Right lobe of liver (tissue), 6 donors: ENCODE measurements around the gene SULT2B1. TPM values are rescaled to one million over a fixed set of nuclear protein-coding genes. Genes with fewer than 3 reads are reported as not detected.
A peak's percentile ranks its signal among the peaks of the same experiment; 100 is the strongest.

ENCODE experiments used
- ATAC-seq, 4 donors: fragments of 200-7000 bp; cut with Tn5 transposase; one replicate each; pipeline ENCODE4 v1.9.1; 2020; ENCODE audit warnings: mild to moderate bottlenecking in 4 of 4, moderate library complexity in 4 of 4
- DNase-seq, 3 donors: peaks; one replicate each; pipeline ENCODE4 v3.0.0-alpha.2; 2020
- H3K27ac ChIP-seq, 3 donors: fragments of 200-600 bp; one replicate each; pipeline ENCODE4 v1.8.0; 2022
- H3K27me3 ChIP-seq, 2 donors: fragments of 200-600 bp; one replicate each; pipeline ENCODE4 v1.8.0; 2022
- H3K36me3 ChIP-seq, 4 donors: fragments of 200-600 bp; sonication (generic) in 1 of 4; one replicate each; pipeline versions ENCODE4 v1.5.1 to v1.8.0; 2017 to 2022; ENCODE audit warnings: control low read depth in 1 of 4
- H3K4me1 ChIP-seq, 4 donors: fragments of 200-600 bp; sonication (generic) in 1 of 4; one replicate each; pipeline versions ENCODE4 v1.5.1 to v1.8.0; 2017 to 2022; ENCODE audit warnings: control low read depth in 1 of 4
- H3K4me3 ChIP-seq, 3 donors: fragments of 200-600 bp; one replicate each; pipeline ENCODE4 v1.8.0; 2022
- H3K9me3 ChIP-seq, 4 donors: fragments of 200-600 bp; sonication (generic) in 1 of 4; one replicate each; pipeline versions ENCODE4 v1.5.1 to v1.8.0; 2017 to 2022; ENCODE audit warnings: control low read depth in 1 of 4
- POLR2A ChIP-seq: fragments of 450-650 bp; IDR thresholded peaks from one replicate; pipeline ENCODE4 v1.6.1; 2017; ENCODE audit warnings: antibody characterized with exemption, mild to moderate bottlenecking
- WGBS: methylation state at CpG from one replicate; pipeline ENCODE4 v1.1.6; 2018; ENCODE audit warnings: low coverage, low lambda C conversion rate; ENCODE audit not compliant: insufficient coverage; ENCODE audit errors: missing lambda C conversion rate; 5-methylcytosine and 5-hydroxymethylcytosine counted together
- intact Hi-C, 2 donors: fragments of 100-400 bp; cut with DNase I; formaldehyde crosslinking; loops; one replicate each; pipeline versions ENCODE4 v1.11.2 to v1.14.1; 2022
- total RNA-seq, 6 experiments: library from RNA; depleted of rRNA in 2 of 6; stranded (reverse); fragments of >200 nt in 2 of 6; fragmentation: NEBNext Ultra II Directional in 3 of 6; extraction: Animal tissue kit (Norgen Biotek cat#: 25700) in 3 of 6; gene quantifications; one replicate each; pipeline versions ENCODE4 v1.1.0 to v1.2.4, GENCODE V29; 2016 to 2023
- TF ChIP-seq, protein P1 (sequence below), 4 donors: fragments of 200-600 bp in 3 of 4; fragments of 450-650 bp in 1 of 4; IDR thresholded peaks; one replicate each; pipeline versions ENCODE4 v1.5.1 to v1.8.0; 2016 to 2022; ENCODE audit warnings: antibody characterized with exemption in 4 of 4, mild to moderate bottlenecking in 2 of 4
- donor health status: DM: no; HTN: yes; CAD: no.
- donor health status: DM: no; HTN: no; CAD: no.
- donor health status: DM: no; HTN: no; CAD: no.
- donor health status: DM: no; HTN: yes; CAD: no.
- donor health status: DM: no; HTN: yes; CAD: no.

The SULT2B1 gene
- total RNA-seq, 6 experiments from 2014 or later = 0.61 TPM; not detected in 5

- DNase-seq = no peak
Observed at GRCh38 chr19:48543121-48543710, 8.8 kb upstream of the SULT2B1 start.

GRCh38 chr19:48544856-48545750, 6.9 kb upstream of the SULT2B1 start:
- TF ChIP-seq, protein P1, sequence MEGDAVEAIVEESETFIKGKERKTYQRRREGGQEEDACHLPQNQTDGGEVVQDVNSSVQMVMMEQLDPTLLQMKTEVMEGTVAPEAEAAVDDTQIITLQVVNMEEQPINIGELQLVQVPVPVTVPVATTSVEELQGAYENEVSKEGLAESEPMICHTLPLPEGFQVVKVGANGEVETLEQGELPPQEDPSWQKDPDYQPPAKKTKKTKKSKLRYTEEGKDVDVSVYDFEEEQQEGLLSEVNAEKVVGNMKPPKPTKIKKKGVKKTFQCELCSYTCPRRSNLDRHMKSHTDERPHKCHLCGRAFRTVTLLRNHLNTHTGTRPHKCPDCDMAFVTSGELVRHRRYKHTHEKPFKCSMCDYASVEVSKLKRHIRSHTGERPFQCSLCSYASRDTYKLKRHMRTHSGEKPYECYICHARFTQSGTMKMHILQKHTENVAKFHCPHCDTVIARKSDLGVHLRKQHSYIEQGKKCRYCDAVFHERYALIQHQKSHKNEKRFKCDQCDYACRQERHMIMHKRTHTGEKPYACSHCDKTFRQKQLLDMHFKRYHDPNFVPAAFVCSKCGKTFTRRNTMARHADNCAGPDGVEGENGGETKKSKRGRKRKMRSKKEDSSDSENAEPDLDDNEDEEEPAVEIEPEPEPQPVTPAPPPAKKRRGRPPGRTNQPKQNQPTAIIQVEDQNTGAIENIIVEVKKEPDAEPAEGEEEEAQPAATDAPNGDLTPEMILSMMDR (IDR thresholded peaks at IDR 0.05) = no peak
- TF ChIP-seq POLR2A = no peak
- no peaks in the 10 kb centered on the region for H3K4me1 ChIP-seq
- no peaks in the 10 kb centered on the region for H3K36me3 ChIP-seq
- DNase-seq (no peak), ATAC-seq (peak in 1 of 4 donors; percentile 39)
- no peak overlapping the region for H3K27ac ChIP-seq
- H3K4me3 ChIP-seq = no peak overlapping the region
- H3K27me3 ChIP-seq = no peaks in the 10 kb centered on the region
- intact Hi-C loops = no loop called here
- 53% methylated on average over 9 of the region's 25 CpGs for WGBS
- H3K9me3 ChIP-seq = no peaks in the 10 kb centered on the region

More at GRCh38 chr19:48543121-48543710, 8.8 kb upstream of the SULT2B1 start:
- no peak overlapping the region for H3K27ac ChIP-seq
- WGBS = 37% methylated on average over 15 of the region's 19 CpGs
- H3K36me3 ChIP-seq = no peaks in the 10 kb centered on the region
- H3K4me3 ChIP-seq = no peak overlapping the region
- peak in 3 of 4 donors; percentile 18 to 49 (median 23) for ATAC-seq
- intact Hi-C loops = no loop called here
- no peaks in the 10 kb centered on the region for H3K4me1 ChIP-seq
- no peaks in the 10 kb centered on the region for H3K27me3 ChIP-seq
- H3K9me3 ChIP-seq = no peaks in the 10 kb centered on the region
- TF ChIP-seq, protein P1 (IDR thresholded peaks at IDR 0.05) = no peak
- TF ChIP-seq POLR2A = no peak

DNA sequence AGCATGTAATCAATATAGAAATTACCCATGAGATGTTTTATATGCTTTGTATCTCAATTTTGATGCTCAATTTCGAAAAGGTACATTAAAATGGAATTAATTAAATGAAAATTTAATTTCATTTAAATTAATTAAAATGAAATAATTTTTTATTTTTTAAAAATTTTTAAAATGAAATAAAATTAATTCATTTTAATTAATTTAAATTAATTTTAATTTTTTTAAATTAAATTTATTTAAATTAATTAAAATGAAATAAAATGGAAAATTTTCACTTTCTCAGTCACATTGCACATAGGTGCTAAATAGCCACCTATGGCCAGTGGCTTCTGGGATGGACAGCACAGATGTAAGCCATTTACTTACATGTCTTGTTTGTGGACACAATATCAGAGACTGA, 4.2 kb upstream of the SULT2B1 start:
- H3K36me3 ChIP-seq = no peaks in the 10 kb centered on the region
- H3K4me3 ChIP-seq = no peak overlapping the region
- H3K27ac ChIP-seq = no peak overlapping the region
- ATAC-seq = no peak
- 37% methylated on average over 1 of the region's 1 CpG for WGBS
- DNase-seq = no peak
- intact Hi-C loops = no loop called here
- H3K4me1 ChIP-seq = no peaks in the 10 kb centered on the region
- H3K9me3 ChIP-seq = no peaks in the 10 kb centered on the region
- TF ChIP-seq POLR2A = no peak
- TF ChIP-seq, protein P1 (IDR thresholded peaks at IDR 0.05) = no peak
- H3K27me3 ChIP-seq = no peaks in the 10 kb centered on the region

- no peak overlapping the region for H3K4me3 ChIP-seq
- no peaks in the 10 kb centered on the region for H3K9me3 ChIP-seq
- ATAC-seq = no peak
- intact Hi-C loops = no loop called here
- 86% methylated on average over 1 of the region's 1 CpG for WGBS
- no peaks in the 10 kb centered on the region for H3K36me3 ChIP-seq
- no peak overlapping the region for H3K27ac ChIP-seq
- H3K4me1 ChIP-seq = no peaks in the 10 kb centered on the region
- TF ChIP-seq, protein P1 (IDR thresholded peaks at IDR 0.05) = no peak
- no peak for TF ChIP-seq POLR2A
- no peak for DNase-seq
- no peaks in the 10 kb centered on the region for H3K27me3 ChIP-seq
Observed at GRCh38 chr19:48548253-48548911, 3.6 kb upstream of the SULT2B1 start.
